ENCODE results near the gene CCDC27. TPM values are rescaled to one million over a fixed set of nuclear protein-coding genes. Genes with fewer than 3 reads are reported as not detected.

The CCDC27 gene
- total RNA-seq, 1 experiment from 2014 or later: not detected

DNA sequence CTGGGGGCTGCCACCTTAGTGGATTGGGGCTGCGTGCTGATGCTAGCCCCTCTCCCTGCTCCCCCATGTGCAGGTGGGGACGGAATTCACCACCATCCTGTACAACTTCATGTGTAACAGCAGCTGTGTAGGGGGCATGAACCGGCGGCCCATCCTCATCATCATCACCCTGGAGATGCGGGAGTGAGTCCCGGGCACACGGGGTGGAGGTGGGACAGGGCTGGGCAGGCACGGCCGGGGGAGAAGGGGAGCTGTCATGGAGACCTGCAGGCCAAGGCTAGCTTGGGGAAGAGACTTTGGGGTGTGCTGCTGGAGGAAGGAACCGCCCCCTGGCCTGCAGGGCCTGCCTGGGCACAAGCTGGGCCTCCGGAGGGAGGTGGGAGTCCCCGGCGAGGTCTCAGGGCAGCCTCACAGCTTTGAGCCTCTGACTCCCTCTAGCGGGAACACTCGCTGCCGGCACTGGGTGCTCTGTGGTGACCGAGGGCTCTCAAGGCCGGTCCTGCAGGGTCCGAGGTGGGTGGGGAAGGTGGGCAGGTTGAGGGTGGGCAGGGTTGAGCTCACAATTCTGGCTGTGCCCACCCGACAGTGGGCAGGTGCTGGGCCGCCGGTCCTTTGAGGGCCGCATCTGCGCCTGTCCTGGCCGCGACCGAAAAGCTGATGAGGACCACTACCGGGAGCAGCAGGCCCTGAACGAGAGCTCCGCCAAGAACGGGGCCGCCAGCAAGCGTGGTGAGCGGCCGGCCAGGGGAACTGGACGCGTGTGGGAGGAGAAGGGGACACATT, 25.0 kb upstream of the CCDC27 start:
- no peak overlapping the region for H3K4me3 ChIP-seq (ENCODE audit: low read length)
- peak; percentile 48 for DNase-seq
- H2AFZ ChIP-seq (ENCODE audit: low read length): no peak overlapping the region
- ChIA-PET CTCF (no interaction called here), POLR2A (ENCODE audit: unreplicated experiment) (no interaction called here)
- peak; percentile 25; the same call in 1 of the 2 replicates for ATAC-seq
- H3K9ac ChIP-seq (ENCODE audit: low read length): no peak overlapping the region
- peaks cover 6% of the 10 kb centered on the region; the same call in 1 of the 2 replicates for H3K27me3 ChIP-seq (ENCODE audit: low read length)
- H3K36me3 ChIP-seq (ENCODE audit: low read depth, low read length): no peaks in the 10 kb centered on the region
- no peaks in the 10 kb centered on the region for H3F3A ChIP-seq (ENCODE audit: low read length, unreplicated experiment)
- H3K27ac ChIP-seq (ENCODE audit: low read length): no peak overlapping the region
- H3K79me2 ChIP-seq (ENCODE audit: low read length): no peaks in the 10 kb centered on the region
- BruUV-seq (replicated peaks): no TSS peak
- H3K9me2 ChIP-seq (replicated peaks; ENCODE audit: low read length): no peaks in the 10 kb centered on the region
- H3K9me3 ChIP-seq (ENCODE audit: low read length): no peaks in the 10 kb centered on the region
- intact Hi-C loops (cut with micrococcal nuclease): no loop called here
- H3K4me1 ChIP-seq (ENCODE audit: insufficient read depth, low read length): no peaks in the 10 kb centered on the region
- no peaks in the 10 kb centered on the region for H4K20me1 ChIP-seq (ENCODE audit: low read length)
- no peak overlapping the region for H3K4me2 ChIP-seq (ENCODE audit: low read length)
- peak; percentile 64 for TF ChIP-seq CTCF (conservative IDR thresholded peaks at IDR 0.05; ENCODE audit: low read depth, low read length)
- no peak for TF ChIP-seq EZH2 (IDR thresholded peaks at IDR 0.05; ENCODE audit: low read length, unreplicated experiment)

- ChIA-PET POLR2A (ENCODE audit: unreplicated experiment) (no interaction called here), CTCF (no interaction called here)
- BruUV-seq (replicated peaks): no TSS peak
- Histone ChIP-seq H3F3A (ENCODE audit: low read length, unreplicated experiment) (no peaks in the 10 kb centered on the region), H2AFZ (ENCODE audit: low read length) (no peak overlapping the region), H3K9me2 (replicated peaks; ENCODE audit: low read length) (no peaks in the 10 kb centered on the region), H3K27me3 (ENCODE audit: low read length) (peaks cover 6% of the 10 kb centered on the region; the same call in 1 of the 2 replicates), H3K4me2 (ENCODE audit: low read length) (no peak overlapping the region), H3K4me1 (ENCODE audit: insufficient read depth, low read length) (no peaks in the 10 kb centered on the region), H3K9ac (ENCODE audit: low read length) (no peak overlapping the region), H3K36me3 (ENCODE audit: low read depth, low read length) (no peaks in the 10 kb centered on the region), H3K79me2 (ENCODE audit: low read length) (no peaks in the 10 kb centered on the region), H3K4me3 (ENCODE audit: low read length) (no peak overlapping the region), H3K9me3 (ENCODE audit: low read length) (no peaks in the 10 kb centered on the region), H3K27ac (ENCODE audit: low read length) (no peak overlapping the region), H4K20me1 (ENCODE audit: low read length) (no peaks in the 10 kb centered on the region)
- intact Hi-C loops (cut with micrococcal nuclease): no loop called here
- TF ChIP-seq EZH2 (IDR thresholded peaks at IDR 0.05; ENCODE audit: low read length, unreplicated experiment) (no peak), EZH2phosphoT487 (IDR thresholded peaks at IDR 0.05; ENCODE audit: borderline replicate concordance, low read length) (no peak), CTCF (conservative IDR thresholded peaks at IDR 0.05; ENCODE audit: low read depth, low read length) (no peak)
- ATAC-seq: no peak
- DNase-seq: no peak
Observed at GRCh38 chr1:3727825-3728776, 24.1 kb upstream of the CCDC27 start.
